NCI-H526 treated with DMSO at 0.1 percent for 48 hours (cell line): ENCODE measurements around the gene MRPL34.

Source experiments
- DNase-seq: peaks from one replicate; lab custom pipeline; 2025; lab: John Stamatoyannopoulos, UW

The MRPL34 gene

GRCh38 chr19:17341845-17342244 lies 36.2 kb downstream of the MRPL34 start:
- no peak for DNase-seq

- peak; percentile 5 for DNase-seq
Measured at GRCh38 chr19:17346109-17346671, 40.5 kb downstream of the MRPL34 start.

DNA sequence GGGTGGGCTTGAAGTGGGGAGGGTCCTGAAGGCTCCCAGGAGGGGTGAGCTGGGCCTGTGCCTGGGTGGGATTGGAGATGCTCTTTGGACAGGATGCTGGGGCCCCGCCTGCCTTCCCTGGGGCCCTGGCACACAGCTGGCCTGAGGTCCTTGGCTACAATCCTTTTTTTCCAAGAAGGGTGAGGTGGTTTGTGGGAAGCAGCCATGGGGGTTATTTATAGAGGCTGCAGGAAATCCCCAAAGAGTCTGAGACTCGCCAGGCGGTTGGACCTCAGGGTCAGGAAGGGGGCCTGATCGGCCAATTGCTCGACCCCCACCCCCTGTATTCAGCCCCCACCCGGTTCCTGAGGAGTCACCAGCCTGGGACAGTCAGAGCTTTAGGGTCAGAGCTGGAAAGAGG lies 41.7 kb downstream of the MRPL34 start:
- no peak for DNase-seq

DNA sequence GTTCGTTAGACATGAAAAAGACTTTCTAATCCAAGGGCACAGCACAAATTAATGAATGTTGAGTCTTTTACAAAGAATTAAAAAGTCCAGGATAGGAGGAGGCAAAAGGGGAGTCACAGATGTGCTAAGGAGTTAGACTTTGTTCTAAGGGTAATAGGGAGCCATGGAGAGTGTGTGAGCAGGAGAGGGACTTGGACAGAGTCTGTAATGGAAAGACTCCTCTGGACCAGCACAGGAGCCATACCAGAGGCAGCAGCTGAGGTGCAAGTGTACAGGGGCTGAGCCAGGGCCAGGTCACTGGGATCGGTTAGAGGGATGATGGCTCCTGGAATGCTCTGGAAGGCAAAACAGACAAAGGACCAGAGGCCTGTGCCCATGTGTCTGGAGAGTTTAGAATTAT lies 42.2 kb downstream of the MRPL34 start:
- DNase-seq = no peak

DNA sequence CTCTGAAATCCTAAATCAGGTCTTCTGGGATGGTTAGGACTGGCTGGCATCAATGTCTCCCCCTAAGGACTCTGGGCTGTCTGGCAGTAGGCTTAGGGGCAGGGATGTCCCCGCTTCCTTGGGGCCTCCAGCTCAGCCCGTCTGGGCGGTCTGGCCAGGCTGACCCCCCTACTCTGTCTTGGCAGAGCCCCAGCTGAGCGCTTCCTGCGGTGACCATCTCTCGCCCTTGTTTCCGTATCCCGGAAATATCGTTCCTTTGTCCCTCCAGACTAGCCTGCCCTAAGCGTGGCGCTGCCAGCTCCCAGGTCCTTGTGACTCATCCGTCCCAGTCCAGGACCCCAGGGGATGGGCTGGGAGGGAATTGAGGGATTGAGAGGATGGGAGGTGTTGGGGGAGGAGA lies 43.0 kb downstream of the MRPL34 start:
- DNase-seq = no peak

- no peak for DNase-seq
Measured at GRCh38 chr19:17351815-17352435, 46.3 kb downstream of the MRPL34 start.

DNA sequence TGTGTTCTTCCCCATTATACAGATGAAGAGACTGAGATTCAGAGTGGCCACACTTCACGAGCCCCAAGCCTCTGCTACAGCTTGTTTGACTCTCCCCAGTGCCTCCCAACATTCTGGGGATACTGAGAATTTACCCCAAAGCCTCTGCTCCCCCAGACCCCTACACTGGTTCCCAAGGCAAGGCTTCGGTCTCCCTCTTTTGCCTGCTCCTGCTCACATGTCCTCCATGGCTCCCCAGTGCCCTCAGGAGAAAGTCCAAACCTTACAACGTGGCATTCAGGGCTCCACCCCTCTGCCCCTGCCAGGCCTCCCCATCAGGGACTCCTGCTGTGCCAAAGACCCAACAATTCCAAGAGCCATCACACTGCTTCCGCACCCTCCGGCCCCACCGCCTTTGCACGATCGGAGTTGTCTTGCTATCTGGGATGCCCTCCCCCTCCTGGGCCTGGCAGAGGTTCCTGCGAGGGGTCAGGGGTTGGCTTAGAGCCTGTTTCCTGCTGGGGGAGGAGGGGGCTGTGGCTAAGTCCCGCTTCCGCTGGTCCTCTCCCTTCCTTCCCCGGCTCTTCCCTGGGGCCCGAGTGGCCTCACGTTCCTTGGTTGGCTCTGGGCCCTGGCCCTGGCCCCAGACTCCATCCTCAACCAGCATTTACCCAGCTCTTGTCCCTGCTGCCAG lies 47.1 kb downstream of the MRPL34 start:
- no peak for DNase-seq

DNA sequence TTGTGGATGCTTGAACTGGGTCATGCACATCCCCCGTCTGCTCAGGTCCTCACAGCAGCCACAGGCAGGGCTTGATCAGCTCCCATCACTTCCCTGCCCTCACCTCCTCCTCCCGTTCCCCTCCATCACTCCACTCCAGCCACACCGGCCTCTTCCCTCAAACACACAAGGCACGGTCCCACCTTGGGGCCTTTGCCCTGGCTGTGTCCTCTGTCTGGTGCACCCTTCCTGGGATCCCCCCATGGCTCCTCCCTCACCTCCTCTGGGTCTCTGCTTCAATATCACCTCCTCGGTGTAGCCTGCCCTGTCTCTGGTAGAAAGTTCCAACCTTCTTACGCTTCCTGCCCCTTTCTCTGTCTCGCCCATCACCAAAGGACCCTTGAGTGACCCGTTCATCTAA lies 47.7 kb downstream of the MRPL34 start:
- DNase-seq = no peak
